CD4-positive, alpha-beta T cell treated with Interleukin-15 for 1 hour (primary cell): ENCODE measurements around the gene TMCC3.
"Not testable (repeated sequence)": the region's sequence is repeated elsewhere in the genome, so short reads cannot be mapped to it uniquely, and the experiment has no call there.

Experiments
- DNase-seq: peaks from one replicate; pipeline ENCODE4 v3.0.0-alpha.2; 2020

The TMCC3 gene

GRCh38 chr12:94633401-94633800, 17.0 kb downstream of the TMCC3 start:
- DNase-seq, result no peak

DNA sequence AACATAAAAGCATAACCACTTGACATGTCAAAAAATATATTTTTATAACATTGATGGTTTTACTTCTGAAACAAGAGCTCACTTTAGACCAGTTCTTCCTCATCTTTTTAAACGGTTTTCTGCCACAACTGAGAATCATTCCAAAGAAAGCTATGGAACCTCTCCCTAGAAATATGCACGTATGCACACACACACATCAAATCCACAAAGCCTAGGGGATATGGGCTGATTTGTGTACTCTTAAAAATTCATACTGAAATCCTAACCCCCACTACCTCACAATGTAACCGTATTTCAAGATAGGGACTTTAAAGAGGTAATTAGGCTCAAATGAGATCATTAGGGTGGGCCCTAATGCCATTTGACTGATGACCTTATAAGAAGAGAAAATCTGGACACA, 19.3 kb downstream of the TMCC3 start:
- no peak for DNase-seq

- DNase-seq, result no peak
Measured at GRCh38 chr12:94628819-94629472, 21.4 kb downstream of the TMCC3 start.

GRCh38 chr12:94628369-94628768, 22.0 kb downstream of the TMCC3 start:
- DNase-seq, result no peak

- DNase-seq, result no peak
Measured at GRCh38 chr12:94625531-94625930, 24.8 kb downstream of the TMCC3 start.

DNA sequence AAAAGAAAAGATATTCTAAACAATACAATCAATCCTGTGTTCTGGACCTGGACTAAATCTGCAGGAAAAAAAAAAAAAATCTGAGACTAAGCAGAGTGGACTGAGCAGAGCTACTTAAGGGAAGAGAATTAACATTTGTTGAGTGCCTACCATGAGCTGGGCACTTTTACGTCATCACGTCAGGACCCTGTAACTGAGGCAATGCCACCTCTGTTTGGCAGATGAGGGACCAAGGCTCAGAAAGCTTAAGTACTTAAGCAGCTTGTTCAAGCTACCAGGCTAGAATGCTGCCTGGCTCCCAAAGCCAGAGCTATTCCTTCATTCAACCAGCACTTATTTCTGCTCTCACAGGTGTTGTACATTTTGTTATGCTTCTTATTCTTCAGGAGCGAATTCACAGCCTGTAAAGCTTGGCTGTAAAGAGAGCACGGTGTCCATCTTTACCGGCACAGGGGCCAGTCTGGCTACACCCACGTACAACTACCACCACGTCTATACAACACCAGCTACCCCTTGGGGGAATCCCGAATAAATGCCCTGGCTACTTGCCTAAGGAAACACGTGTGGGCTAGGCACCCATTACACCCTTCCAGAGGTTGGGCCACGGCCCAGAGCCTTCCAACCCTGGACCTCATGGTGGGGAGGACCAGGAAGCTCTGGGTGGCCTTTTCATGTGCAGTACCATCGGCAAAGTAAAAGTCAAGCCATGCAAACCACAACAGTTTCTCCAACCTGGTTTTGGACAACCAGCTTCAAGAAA, 27.0 kb downstream of the TMCC3 start:
- no peak for DNase-seq

GRCh38 chr12:94622475-94622874, 27.9 kb downstream of the TMCC3 start:
- no peak for DNase-seq

DNA sequence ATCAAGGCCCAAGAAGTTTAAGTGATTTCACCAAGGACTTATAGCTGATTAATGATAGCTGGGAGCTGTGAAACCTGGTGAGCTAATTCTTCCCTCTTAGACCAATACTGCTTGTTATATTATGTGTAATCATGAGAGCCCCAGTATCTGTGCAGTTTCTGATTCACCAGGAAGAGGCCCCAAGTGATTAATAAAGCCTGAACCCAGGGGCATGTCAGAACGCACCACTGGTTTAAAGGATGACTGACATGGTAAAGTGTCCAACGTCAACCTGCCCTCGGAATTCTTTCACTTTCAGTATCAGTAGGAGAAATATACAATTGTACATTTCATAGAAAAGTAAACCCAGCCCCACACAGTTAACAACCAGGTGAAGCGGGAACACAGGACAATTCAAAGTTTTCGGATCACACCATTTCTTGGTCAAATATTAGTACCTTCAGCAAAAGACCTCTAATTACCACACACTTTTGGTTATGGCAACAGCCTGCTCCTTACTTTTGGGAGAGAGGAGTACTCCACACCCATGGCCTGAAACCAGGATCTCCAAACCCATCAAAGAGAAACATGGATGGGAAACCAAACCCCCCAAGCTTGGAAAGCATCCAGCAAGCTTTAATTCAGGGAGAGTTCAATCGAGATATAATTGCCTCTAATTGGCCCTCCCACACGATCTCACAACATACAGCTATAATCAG, 28.5 kb downstream of the TMCC3 start:
- peak; percentile 25 for DNase-seq

GRCh38 chr12:94620621-94621020, 29.7 kb downstream of the TMCC3 start:
- no peak for DNase-seq

GRCh38 chr12:94618995-94619695, 31.2 kb downstream of the TMCC3 start:
- DNase-seq, result no peak

DNA sequence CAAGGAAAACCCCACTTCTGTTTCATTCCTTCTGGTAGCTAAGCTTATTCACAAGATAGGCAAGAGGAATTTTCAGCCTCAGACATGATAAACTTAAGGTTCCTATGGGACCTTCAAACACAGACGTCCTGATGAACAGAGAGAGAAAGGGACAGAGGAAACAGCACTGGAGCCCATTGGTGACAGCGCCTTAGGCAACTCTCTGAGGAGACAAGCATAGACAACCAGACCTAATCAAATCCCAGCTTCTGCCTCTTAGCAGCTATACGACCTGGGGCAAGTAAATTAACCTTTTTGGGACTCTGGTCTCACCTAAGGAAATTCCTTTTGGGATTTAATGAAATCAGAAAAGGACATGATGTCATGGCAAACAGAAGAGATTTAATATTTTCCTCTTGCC, 33.3 kb downstream of the TMCC3 start:
- no peak for DNase-seq

GRCh38 chr12:94616203-94616729, 34.1 kb downstream of the TMCC3 start:
- DNase-seq, result no peak

DNA sequence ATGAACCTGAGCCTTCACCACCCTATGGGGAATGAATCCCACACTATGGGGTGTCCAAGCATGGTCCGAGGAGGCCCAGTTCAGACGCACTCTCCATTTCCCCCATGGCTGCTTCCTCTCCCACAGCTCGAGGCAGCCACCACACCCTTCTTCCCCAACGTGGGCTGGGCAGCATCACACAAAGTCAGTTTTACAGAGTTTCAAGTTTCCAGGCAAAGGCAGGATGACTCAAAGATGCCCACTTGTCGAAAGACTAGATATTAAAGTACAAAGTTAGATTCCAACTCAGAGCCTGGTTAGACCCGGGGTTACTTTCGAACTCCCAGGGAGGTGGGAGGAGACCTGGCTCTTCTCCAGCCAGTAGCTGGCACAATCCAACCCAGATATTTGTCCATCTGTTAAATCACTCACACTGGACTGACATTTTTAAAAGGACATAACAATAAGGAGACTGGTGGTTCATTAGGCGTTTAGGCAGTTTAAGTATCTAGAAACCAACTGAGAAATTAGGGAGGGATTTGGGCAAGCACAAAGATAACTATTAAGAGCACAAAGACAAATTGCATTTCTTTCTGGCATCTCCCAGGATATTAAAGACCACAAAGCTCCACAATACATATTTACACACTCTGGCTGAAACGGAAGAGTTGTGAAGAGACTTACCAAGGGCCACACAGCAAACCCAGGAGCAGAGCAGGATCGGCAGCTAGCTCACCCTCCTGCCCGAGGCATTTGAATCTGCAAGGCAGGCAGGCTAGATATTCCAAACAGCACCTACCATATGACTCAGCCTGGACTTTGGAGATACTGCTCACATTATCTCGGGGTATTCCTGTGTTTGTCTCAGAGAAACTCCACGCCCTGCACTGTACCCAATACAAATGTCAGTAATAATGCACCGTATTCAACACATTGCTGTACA, 34.8 kb downstream of the TMCC3 start:
- no peak for DNase-seq

GRCh38 chr12:94614288-94614721, 36.1 kb downstream of the TMCC3 start:
- no peak for DNase-seq

GRCh38 chr12:94609917-94610443, 40.4 kb downstream of the TMCC3 start:
- DNase-seq, result no peak

GRCh38 chr12:94606810-94607209, 43.5 kb downstream of the TMCC3 start:
- not testable (repeated sequence) for DNase-seq

GRCh38 chr12:94604366-94604698, 46.0 kb downstream of the TMCC3 start:
- no peak for DNase-seq

DNA sequence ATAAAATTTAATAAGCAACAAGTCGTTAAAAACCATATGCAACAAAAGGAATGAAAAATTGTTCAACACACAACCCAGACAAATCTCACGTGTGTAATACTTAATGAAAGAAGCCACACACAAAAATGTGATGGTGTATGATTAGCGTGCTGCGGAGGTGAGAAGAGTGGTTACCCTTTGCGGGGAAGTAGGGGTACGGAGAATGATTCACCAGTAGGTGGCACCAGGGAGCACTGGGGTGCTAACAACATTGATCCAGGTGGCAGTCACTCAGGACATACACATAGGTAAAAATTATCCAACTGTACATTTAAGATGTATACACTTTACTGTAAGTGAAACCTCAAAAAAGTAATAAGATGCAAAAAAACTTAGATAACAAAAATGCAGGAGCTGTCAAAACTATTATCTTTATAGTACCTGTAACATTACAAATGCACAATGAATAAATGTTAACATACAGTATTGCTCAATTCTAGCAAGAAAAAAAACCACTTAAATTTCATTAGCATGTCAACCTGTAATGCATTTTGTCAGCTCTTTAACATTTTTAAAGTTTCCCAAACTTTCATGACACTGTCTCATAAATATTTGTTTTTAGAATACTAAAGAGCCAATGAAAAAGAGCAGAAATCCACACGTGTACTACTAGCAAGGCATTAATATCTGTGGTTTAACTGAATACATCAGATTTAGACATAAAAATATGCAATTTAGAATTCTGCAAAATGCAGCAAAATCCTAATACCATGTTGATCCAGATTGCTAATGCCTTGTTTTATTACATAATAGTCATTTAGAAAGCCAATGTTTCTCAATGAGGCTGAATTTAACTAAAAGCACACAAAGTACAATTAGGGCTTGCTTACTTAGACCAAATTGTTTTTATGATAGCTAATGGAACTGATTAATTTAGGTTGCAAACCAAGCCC, 46.7 kb downstream of the TMCC3 start:
- peak; percentile 46 for DNase-seq

DNA sequence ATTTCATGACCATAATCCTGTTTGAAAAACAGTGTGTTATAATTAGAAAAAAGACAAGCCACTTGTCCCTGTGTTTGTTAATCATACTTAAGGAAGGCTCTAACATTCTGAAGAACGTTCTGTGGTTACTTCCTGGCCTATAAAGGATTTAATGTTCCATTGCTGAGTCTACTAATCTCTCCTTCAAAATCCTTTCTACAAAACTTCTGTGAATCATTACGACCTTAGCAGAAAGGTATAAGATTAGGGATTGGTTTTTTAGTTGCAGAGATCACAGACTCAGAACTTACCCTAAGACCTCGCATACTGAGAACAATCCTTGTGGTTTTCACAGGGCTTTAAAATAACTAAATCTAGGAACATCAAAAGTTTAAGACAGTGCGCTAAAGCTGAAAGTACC, 48.3 kb downstream of the TMCC3 start:
- DNase-seq, result no peak

GRCh38 chr12:94601307-94601706, 49.0 kb downstream of the TMCC3 start:
- not testable (repeated sequence) for DNase-seq

DNA sequence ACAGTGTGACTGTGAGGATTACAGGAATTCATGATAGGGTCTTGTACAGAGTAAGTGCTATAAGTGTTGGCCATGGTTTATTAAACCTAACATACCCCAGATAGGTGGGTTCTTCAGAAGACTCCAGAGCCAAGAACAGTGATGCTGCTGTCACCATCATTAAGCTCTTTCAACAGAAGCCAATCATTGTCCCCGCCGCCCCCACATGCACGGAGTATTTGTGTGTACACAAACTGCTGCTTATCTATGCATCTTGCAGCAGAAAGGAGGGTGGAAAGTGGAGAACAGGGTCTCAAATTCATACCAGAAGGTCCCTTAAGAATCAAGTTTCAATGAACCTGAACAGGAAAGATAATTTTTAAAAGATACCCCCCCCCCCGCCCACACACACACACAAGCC, 51.2 kb downstream of the TMCC3 start:
- no peak for DNase-seq
